GM21576 (cell line): ENCODE data around the gene TMEM235.
A peak's percentile ranks its signal among the peaks of the same experiment; 100 is the strongest.
"Not testable (repeated sequence)": the region's sequence is repeated elsewhere in the genome, so short reads cannot be mapped to it uniquely, and the experiment has no call there.

ENCODE experiments used
- ATAC-seq: cut with Tn5 transposase; IDR thresholded peaks from one replicate; pipeline ENCODE4 v1.9.1; 2021; ENCODE audit warnings: mild to moderate bottlenecking, moderate library complexity; ENCODE audit not compliant: unreplicated experiment

TMEM235 gene

DNA sequence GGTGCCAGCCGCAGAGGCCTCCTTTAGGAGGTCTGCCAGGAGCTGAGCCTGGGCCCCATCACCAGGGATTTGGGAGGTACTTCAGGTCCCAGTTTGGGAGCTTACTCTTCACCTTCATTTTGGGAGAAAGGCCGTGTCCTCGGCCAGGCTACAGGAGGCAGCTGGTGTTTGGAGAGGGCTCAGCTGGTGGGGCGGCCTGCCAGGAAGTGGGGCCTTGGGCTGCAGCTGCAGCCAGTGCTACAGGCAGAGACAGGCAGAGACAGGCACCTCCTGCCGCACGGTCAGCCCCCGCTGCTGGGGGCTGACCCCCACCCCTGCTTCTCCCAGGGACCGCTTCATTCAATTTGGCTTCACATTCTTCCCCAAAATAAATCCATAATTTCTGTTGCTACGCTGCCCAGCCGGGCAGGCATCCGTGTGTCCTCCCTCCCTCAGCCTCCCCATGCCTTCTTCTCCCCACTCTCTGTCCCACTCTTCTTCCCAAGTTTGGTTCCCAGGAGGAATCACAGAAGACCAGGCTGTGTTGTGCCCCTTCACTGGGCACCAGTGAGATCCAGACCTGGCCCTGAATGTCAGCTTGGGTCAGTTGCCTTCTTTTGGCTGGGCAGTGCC, 6.1 kb downstream of the TMEM235 start:
- ATAC-seq, result no peak

DNA sequence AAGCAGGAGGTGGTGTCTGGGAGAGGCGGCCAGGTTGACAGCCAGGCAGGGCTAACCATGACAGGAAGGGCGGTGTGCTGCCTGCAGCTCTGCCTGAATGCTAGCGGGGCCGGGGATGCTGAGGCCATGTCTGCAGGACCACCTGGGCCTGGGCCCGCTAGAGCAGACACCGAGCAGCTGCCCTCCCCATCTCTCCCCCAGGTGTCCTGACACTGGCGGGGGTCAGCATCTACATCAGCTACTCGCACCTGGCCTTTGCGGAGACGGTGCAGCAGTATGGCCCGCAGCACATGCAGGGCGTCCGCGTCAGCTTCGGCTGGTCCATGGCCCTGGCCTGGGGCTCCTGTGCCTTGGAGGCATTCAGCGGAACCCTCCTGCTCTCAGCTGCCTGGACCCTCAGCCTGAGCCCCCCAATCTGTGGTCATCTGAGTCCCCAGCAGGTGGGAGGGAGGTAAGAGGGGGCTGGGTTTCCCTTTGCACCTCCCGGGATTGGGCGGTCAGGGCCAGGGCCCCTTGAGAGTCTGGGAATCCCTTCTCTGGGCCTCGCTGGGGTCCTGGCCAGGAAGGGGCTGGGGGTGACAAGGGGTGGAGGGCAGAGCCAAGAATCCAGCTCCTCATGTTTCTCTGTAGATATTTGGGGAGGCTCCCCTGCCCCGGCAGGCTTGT, 7.5 kb downstream of the TMEM235 start:
- no peak for ATAC-seq

- no peak for ATAC-seq
Observed at GRCh38 chr17:78239489-78239931, 8.1 kb downstream of the TMEM235 start.

DNA sequence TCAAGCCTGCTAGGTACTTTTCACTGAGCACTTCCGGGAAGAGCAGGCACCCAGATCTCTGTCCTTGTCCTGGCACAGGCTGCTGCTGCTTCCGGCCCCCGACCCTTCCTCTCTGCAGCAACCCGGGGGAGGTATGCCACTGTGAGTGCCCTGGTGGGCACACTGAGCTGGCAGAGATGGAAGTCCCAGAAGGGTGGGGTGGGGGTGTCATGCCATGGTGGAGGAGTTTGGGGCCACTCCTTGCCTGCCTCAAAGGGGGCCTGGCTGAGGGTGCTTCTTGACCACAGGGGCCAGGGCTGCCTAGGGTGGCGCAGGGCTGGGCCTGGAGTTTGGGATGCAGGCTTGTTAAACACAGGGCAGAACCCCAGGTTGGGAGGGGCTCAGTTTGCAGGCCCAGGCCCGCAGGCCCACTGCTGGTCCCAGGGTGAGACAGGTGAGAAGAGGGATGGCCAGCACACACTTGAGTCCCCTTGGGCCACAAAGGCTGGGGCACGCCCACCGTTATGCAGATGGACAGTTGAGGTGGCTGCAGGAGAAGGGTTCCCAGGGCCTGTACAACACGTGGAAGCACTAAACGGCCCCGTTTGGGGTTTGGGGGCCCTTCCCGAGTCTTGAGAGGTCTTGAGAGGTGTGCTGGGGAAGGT, 8.7 kb downstream of the TMEM235 start:
- no peak for ATAC-seq

- no peak for ATAC-seq
Observed at GRCh38 chr17:78240839-78241238, 9.4 kb downstream of the TMEM235 start.

DNA sequence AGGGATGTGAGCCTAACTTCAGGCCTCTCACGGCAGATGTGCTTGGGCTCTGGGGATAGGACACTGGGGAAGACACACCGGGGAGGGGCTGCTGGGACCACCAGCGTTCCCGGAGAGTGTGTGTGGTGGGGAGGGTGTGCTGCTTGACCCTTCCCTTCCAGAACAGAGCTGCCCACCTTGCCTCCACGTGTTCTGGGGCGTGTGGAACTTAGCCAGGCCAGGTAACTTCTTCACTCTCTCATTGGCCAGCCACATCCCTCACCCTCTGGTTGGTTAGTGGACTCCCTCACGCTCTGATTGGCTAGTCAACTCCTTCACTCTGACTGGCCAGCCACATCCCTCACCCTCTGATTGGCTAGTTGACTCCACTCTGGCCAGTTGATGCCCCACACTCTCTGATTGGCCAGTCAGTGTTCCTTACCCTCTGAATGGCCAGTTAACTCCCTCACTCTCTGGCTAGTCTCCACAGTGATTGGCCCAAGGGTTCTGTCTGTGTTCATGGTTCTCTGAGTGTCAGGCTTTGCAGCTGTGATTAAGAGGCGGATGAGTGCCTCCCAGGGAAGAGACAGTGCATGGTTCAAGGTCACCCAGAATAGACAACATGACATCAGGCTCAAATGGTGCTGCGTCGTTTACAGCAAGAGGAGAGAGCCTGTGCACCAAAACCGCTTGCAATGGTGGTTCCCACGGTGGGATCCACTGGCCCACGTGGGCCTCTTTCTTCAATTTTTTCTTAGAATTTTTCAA, 10.0 kb downstream of the TMEM235 start:
- ATAC-seq, result no peak

GRCh38 chr17:78242024-78242742, 10.8 kb downstream of the TMEM235 start:
- ATAC-seq, result no peak

- ATAC-seq, result no peak
Observed at GRCh38 chr17:78247304-78247703, 15.9 kb downstream of the TMEM235 start.

DNA sequence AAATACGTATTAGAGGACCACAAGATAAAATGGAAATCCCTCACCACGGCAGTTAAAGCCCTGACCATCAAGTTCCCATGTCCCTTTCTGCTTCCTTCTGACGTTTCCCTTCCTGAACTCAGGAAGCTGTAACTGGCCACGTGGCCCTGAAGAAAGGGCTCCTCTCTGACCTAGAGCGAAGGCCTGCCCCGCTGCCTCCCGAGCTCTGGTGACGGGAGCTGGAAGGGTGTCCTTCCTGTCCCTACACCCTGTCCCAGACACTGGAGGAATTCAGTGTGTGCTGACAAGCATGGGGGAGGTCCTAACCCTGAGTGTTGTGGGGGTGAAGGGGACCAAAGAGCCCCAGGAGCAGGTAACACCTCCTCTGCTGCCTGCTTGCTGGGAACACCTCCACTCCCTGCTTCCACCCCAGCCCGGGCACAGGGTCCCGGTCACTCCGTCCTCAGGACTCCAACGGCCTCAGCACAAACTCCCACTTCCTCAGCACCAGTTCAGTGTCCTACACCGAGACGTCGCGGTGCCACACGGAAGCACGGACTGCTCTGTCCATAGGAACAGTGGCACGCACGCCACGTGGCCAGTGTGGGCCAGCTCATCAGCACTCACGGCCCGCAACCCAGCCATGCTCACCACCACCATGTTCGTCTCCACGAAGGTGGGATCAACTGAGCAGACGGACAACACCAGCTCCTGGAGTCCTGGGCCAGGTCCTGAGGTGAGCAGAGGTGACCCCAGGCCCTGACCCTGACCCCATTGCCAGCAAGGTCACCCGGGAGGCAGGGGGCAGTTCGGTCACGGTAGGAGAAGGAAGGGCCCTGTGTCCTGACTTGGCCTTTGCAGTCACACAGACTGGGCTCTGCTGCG, 16.9 kb downstream of the TMEM235 start:
- no peak for ATAC-seq

GRCh38 chr17:78249074-78249817, 17.8 kb downstream of the TMEM235 start:
- no peak for ATAC-seq

GRCh38 chr17:78249818-78250806, 18.7 kb downstream of the TMEM235 start:
- ATAC-seq, result no peak

GRCh38 chr17:78250891-78251772, 19.7 kb downstream of the TMEM235 start:
- ATAC-seq, result peak; percentile 54

GRCh38 chr17:78251773-78252103, 20.3 kb downstream of the TMEM235 start:
- ATAC-seq, result no peak

- ATAC-seq, result no peak
Observed at GRCh38 chr17:78252111-78252634, 20.7 kb downstream of the TMEM235 start.

DNA sequence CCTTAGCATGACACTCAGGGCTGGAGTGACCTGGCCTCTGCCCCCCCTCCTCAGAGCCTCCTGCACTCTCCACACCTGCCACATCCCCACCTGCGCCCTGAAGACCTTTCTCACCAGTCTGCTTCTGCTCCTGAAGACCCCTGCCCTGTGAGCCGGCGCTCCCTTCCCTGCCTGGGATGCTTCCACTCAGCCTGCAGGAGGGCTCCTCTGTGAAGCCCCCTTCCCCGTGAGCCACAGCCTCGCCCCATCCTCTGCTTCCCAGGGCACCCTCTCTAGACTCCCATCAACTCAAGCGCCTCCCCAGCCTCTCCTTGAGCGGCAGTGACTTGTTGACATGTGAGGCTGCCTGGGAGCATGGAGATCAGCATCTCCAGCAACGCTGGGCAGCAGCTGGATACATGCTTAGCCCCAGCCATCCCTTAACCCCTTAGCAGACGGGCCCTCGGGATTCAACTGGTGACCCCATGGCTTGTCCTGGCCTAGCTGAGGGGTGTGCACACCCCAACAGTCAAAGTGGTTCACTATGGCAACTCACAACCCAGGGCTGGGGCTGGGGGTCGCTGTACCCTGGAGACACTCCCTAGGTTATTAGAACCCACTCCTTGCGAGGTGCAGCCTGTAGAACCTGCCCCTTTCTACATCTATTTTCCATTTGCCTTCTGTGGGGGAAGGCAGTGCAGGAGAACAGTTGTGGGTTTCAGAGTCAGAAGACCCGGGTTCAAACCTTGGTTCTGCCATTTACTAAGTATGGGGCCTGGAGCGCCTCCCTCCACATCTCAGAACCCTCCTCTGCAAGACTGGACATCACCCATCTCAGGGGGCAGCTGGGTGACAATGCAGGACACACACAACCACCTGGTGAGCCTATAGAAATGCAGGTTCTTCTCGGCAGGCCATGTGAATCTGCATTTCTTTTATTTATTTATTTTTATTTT, 21.5 kb downstream of the TMEM235 start:
- no peak for ATAC-seq

DNA sequence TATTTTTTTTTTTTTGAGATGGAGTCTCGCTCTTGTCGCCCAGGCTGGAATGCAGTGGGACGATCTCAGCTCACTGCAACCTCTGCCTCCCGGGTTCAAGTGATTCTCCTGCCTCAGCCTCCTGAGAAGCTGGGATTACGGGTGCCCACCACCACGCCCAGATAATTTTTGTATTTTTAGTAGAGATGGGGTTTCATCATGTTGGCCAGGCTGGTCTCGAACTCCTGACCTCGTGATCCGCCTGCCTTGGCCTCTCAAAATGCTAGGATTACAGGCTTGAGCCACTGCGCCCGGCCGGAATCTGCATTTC, 22.2 kb downstream of the TMEM235 start:
- ATAC-seq, result not testable (repeated sequence)
